ENCODE measurements around the gene PTPRH.
"Not testable (repeated sequence)": the region's sequence is repeated elsewhere in the genome, so short reads cannot be mapped to it uniquely, and the experiment has no call there.

The PTPRH gene

GRCh38 chr19:55156202-55157063, 52.9 kb downstream of the PTPRH start:
- DNase-seq: peak; percentile 34

GRCh38 chr19:55155784-55156183, 53.5 kb downstream of the PTPRH start:
- DNase-seq: not testable (repeated sequence)

DNA sequence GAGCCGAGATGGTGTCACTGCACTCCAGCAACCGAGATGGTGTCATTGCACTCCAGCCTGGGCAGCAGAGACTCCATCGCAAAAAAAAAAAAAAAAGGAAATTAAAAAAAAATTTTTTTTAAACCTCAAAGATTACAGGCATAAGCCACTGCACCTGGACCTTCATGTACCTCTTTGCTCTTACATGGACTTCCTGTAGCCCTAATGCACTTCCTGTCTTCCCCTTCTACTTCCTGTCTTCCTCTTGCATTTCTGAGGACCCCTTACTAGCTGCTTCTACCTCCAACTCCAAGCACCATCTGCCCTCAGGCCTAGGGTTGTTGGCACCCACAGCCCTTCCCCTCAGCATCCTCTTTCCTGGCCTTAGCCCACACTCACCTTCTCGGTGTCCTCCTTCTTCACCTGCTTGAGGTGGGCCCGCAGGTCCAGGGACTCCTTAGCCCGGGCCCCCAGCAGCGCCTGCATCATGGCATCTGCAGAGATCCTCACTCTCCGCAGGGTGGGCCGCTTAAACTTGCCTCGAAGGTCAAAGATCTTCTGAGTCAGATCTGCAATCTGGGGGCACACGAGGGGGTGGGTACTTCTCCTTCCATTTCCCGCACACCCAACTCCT, 55.5 kb downstream of the PTPRH start:
- DNase-seq: no peak

DNA sequence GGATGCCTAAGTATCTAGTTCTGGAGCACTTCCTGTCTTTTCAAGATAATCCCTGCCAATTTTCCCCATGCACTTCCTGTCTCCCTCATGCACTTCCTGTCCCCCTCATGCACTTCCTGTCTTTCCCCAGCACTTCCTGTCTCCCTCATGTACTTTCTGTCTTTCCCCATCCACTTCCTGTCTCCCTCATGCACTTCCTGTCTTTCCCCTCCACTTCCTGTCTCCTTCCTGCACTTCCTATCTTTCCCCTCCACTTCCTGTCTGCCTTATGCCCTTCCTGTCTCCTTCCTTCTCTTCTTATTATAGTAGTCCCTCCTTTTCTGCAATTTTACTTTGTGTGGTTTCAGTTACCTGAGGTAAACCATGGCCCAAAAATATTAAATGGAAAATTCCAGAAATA, 57.3 kb downstream of the PTPRH start:
- no peak for DNase-seq

GRCh38 chr19:55149078-55150003, 60.0 kb downstream of the PTPRH start, which contains the start of gene TNNT1:
Gene TNNT1 (minus strand): TSS chr19:55149206. CDS start chr19:55147157, 2,049 bp downstream.
- DNase-seq: no peak

- DNase-seq: no peak
Observed at GRCh38 chr19:55147545-55148251, 61.6 kb downstream of the PTPRH start.

- no peak for DNase-seq
Observed at GRCh38 chr19:55146705-55147273, 62.5 kb downstream of the PTPRH start.

DNA sequence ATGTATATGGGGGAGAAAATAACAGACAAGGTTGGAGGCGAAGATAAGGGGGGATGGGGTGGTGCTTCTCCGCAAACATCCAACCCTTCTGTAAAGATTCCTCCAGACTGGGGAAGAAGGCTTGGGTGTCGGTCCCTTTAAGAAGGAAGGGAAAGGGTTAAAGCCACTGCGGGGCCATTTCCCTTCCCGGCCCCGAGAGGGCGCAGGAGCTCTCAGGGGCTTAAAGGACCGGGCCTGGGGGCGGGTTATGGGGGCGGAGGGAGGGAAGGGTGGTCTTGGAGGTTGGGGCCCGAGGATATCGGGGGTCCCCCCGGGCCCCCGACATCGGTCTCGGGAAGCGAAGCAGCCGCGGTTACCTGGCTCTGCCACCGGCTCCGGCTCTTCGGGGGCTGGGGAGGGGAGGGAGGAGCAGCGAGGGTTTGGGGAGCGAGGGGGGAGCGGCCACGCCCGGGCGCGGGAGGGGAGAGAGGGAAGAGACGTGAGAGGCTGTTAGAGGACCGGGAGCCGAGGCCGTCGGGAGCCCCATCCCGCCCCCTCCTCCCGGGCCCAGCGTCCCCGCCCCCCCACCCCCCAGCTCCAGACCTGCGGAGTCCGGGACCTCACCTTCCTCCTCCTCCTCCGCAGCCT, 63.1 kb downstream of the PTPRH start:
- DNase-seq: peak; percentile 16

GRCh38 chr19:55145232-55145631, 64.1 kb downstream of the PTPRH start:
- DNase-seq: no peak

DNA sequence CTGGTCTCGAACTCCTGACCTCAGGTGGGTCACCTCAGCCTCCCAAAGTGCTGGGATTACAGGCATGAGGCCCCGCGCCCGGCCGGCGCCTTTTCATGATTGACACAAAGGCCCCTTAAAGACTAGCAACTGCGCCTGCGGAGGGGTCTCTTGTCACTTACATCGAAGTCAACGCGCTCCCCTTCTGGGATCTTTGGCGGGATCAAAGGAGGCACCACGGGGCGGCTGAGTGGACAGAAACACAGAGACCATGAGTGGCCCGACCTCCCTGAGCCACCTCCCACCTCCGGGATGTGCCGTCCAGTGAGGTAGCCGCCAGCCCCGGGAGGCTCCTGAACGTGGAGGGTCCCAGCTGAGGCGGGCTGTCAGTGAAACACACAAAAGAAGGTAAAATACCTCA, 67.6 kb downstream of the PTPRH start:
- no peak for DNase-seq

DNA sequence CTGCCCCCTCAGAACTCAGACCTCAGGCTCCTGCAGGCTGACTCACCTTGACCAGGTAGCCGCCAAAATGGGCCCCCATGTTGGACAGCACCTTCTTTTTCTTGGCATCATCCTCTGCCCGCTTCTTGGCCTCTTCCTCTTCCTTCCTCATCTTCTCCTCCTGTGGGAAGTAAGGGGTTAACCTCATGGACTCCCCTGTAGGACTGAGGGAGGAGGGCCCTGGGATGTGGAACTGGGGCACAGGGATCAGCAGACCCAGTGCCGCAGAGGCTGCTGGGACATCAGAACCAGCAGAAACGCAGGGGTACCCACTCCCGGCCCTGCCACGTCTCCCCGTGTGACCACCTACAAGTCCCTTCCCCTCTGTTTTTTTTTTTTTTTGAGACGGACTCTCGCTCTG, 71.4 kb downstream of the PTPRH start:
- DNase-seq: no peak

GRCh38 chr19:55136399-55137102, 72.8 kb downstream of the PTPRH start:
- DNase-seq: no peak

DNA sequence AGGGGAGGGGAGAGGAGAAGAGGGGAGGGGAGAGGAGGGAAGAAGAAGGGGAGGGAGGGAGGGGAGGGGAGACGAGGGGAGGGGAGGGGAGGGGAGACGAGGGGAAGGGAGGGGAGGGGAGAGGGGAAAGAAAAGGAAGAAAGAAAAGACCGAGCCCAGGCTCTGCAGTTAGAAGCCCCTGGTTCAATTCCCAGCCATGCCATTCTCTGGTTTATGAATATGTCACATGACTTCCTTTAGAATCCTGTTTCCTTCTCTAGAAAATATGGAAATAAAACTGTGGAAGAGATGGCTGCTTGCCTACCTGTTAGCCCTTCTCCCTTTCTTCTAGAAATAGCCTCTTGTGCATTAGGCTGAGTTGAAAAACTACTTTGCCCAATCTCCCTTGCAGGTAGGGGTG, 74.6 kb downstream of the PTPRH start:
- DNase-seq: no peak

GRCh38 chr19:55133639-55134444, 75.5 kb downstream of the PTPRH start:
- no peak for DNase-seq

- no peak for DNase-seq
Observed at GRCh38 chr19:55132453-55133129, 76.7 kb downstream of the PTPRH start.

DNA sequence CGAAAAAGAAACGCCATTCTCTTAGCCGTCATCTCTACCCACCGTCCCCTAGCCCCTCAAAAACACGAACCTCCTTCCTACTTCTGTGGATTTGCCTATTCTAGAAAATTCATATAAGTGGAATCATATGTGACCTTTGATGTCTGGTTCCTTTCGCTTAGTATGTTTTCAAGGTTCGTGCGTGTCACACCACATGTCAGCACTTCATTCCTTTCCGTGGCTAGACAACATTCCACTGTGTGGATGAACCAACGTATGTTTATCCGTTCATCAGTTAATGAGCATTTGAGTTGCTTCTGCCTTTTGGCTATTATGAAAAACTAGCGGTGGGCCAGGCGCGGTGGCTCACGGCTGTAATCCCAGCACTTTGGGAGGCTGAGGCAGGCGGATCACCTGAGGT, 77.9 kb downstream of the PTPRH start:
- no peak for DNase-seq
